Mesendoderm (in vitro differentiated cells): ENCODE measurements around the gene GALNT9.

Source experiments
- DNase-seq: peaks from one replicate; pipeline ENCODE4 v3.0.0; 2013
- H2AK5ac ChIP-seq: 2 replicates; pipeline ENCODE4 v1.6.1; 2013; ENCODE audit warnings: low read length, inconsistent platforms
- H2BK120ac ChIP-seq: 2 replicates; pipeline ENCODE4 v1.6.1; 2013; ENCODE audit warnings: low read depth, mild to moderate bottlenecking, low read length, moderate library complexity, mixed read lengths
- H2BK15ac ChIP-seq: replicated peaks from 2 replicates; pipeline ENCODE4 v1.6.1; 2013; ENCODE audit warnings: low read depth, mild to moderate bottlenecking, moderate library complexity
- H2BK5ac ChIP-seq: 2 replicates; pipeline ENCODE4 v1.6.1; 2013; ENCODE audit warnings: low read length, inconsistent platforms
- H3K18ac ChIP-seq: 2 replicates; pipeline ENCODE4 v1.6.1; 2013; ENCODE audit warnings: mild to moderate bottlenecking, low read length, mixed read lengths
- H3K23ac ChIP-seq: one replicate; pipeline ENCODE4 v1.6.1; 2013; ENCODE audit warnings: low read length
- H3K27ac ChIP-seq: 2 replicates; pipeline ENCODE4 v1.5.1; 2013; ENCODE audit warnings: low read depth, mild to moderate bottlenecking, inconsistent platforms, low read length, moderate library complexity
- H3K27me3 ChIP-seq: 2 replicates; pipeline ENCODE4 v1.6.1; 2013; ENCODE audit warnings: low read length, control low read depth, mild to moderate bottlenecking, inconsistent platforms; ENCODE audit not compliant: insufficient read depth, poor library complexity
- H3K36me3 ChIP-seq: 2 replicates; pipeline ENCODE4 v1.6.1; 2013; ENCODE audit warnings: low read length, inconsistent platforms; ENCODE audit not compliant: control insufficient read depth, insufficient read depth
- H3K4ac ChIP-seq: one replicate; pipeline ENCODE4 v1.6.1; 2013; ENCODE audit warnings: low read depth, mild to moderate bottlenecking, low read length, moderate library complexity
- H3K4me1 ChIP-seq: 2 replicates; pipeline ENCODE4 v1.6.1; 2013; ENCODE audit warnings: low read depth, low read length, inconsistent platforms; ENCODE audit not compliant: control insufficient read depth
- H3K4me2 ChIP-seq: 2 replicates; pipeline ENCODE4 v1.6.1; 2013; ENCODE audit warnings: low read length
- H3K4me3 ChIP-seq: 2 replicates; pipeline ENCODE4 v1.5.1; 2013; ENCODE audit warnings: mild to moderate bottlenecking, low read length
- H3K56ac ChIP-seq: one replicate; pipeline ENCODE4 v1.6.1; 2013; ENCODE audit warnings: low read length
- H3K79me1 ChIP-seq: 2 replicates; pipeline ENCODE4 v1.6.1; 2013; ENCODE audit warnings: low read length, inconsistent platforms
- H3K79me2 ChIP-seq: 2 replicates; pipeline ENCODE4 v1.6.1; 2013; ENCODE audit warnings: mild to moderate bottlenecking, low read length; ENCODE audit not compliant: control insufficient read depth, insufficient read depth
- H3K9ac ChIP-seq: 2 replicates; pipeline ENCODE4 v1.6.1; 2013; ENCODE audit warnings: low read length, inconsistent platforms
- H4K5ac ChIP-seq: one replicate; pipeline ENCODE4 v1.6.1; 2013; ENCODE audit warnings: low read length
- H4K8ac ChIP-seq: one replicate; pipeline ENCODE4 v1.6.1; 2013; ENCODE audit warnings: low read depth, mild to moderate bottlenecking, control low read depth, low read length, moderate library complexity
- WGBS: extraction: QIAGEN DNeasy Blood & Tissue Kit; methylation state at CpG from one replicate; pipeline ENCODE4 v1.1.7; 2013; ENCODE audit warnings: low lambda C conversion rate, missing lambda C conversion rate; ENCODE audit not compliant: insufficient coverage; ENCODE audit errors: extremely low coverage; 5-methylcytosine and 5-hydroxymethylcytosine counted together

Gene GALNT9

DNA sequence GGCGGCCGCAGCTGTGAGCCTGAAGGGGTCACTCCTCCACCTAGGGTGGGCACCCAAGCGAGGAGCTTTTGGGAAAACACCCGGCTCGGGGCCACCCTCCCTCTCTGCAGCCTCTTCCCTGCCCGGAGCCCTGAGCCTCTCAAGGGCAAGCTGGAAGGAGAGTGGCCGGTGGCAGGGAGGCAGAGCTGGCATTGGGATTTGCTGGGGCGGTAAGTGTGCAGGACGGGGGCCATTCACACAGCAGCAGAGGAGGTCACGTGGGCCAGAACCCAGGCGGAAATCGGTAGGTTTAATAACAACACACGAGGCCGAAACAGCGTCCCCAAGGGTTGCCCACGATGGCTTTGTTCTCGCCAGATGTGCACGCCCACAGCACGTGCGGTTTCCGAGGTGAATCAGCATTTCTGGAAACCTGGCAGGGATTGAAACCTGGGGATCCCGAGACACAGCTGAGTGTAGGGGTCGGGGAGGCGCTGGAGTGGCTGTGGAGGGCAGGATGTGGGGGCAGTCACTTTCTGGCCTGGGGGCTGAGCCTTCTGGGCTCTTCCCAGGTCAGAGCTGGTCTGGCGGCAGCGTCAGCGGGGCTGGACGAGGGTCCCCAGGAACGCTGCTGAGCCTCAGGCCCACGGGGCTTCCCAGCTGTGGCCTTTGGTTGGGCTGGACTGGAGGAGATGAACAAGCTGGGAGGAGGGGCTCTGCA, 161.6 kb downstream of the GALNT9 start:
- H3K56ac ChIP-seq = no peak overlapping the region
- no peaks in the 10 kb centered on the region for H3K36me3 ChIP-seq
- no peak overlapping the region for H3K18ac ChIP-seq
- H2AK5ac ChIP-seq = no peak overlapping the region
- H2BK5ac ChIP-seq = no peak overlapping the region
- no CpG with 5 or more reads among the region's 30 CpGs for WGBS
- no peaks in the 10 kb centered on the region for H3K79me1 ChIP-seq
- H4K5ac ChIP-seq = no peak overlapping the region
- no peak overlapping the region for H3K23ac ChIP-seq
- H4K8ac ChIP-seq = no peak overlapping the region
- H3K9ac ChIP-seq = no peak overlapping the region
- no peak overlapping the region for H3K4me2 ChIP-seq
- H2BK120ac ChIP-seq = no peak overlapping the region
- no peak overlapping the region for H3K27ac ChIP-seq
- no peaks in the 10 kb centered on the region for H3K27me3 ChIP-seq
- no peak overlapping the region for H2BK15ac ChIP-seq
- no peak overlapping the region for H3K4ac ChIP-seq
- no peak overlapping the region for H3K4me3 ChIP-seq
- DNase-seq = no peak
- no peaks in the 10 kb centered on the region for H3K79me2 ChIP-seq
- no peaks in the 10 kb centered on the region for H3K4me1 ChIP-seq

GRCh38 chr12:132166801-132167591, 162.4 kb downstream of the GALNT9 start:
- no peak overlapping the region for H3K27ac ChIP-seq
- no peak overlapping the region for H3K9ac ChIP-seq
- H3K18ac ChIP-seq = no peak overlapping the region
- H3K4me3 ChIP-seq = no peak overlapping the region
- no peak for DNase-seq
- no peak overlapping the region for H4K8ac ChIP-seq
- H2BK120ac ChIP-seq = no peak overlapping the region
- H3K79me2 ChIP-seq = no peaks in the 10 kb centered on the region
- no peak overlapping the region for H4K5ac ChIP-seq
- H3K23ac ChIP-seq = no peak overlapping the region
- 100% methylated on average over 2 of the region's 10 CpGs for WGBS
- H2BK15ac ChIP-seq = no peak overlapping the region
- no peak overlapping the region for H3K4ac ChIP-seq
- no peak overlapping the region for H2AK5ac ChIP-seq
- H3K79me1 ChIP-seq = no peaks in the 10 kb centered on the region
- H2BK5ac ChIP-seq = no peak overlapping the region
- no peaks in the 10 kb centered on the region for H3K27me3 ChIP-seq
- no peak overlapping the region for H3K4me2 ChIP-seq
- no peak overlapping the region for H3K56ac ChIP-seq
- H3K4me1 ChIP-seq = no peaks in the 10 kb centered on the region
- H3K36me3 ChIP-seq = no peaks in the 10 kb centered on the region

DNA sequence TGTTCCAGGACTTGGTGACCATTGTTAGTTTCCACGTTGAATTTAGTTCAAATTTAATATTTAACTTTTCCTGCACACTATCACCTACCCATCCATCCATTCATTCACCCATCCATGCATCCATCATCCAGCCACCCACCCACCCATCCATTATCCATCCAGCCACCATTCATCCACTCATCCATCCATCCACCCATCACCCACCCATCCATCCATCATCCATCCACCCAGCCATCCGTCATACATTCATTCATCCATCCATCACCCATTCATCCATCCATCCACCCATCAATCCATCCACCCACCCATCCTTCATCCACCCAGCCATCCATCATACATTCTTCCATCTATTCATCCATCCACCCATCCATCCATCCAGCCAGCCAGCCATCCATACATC, 163.3 kb downstream of the GALNT9 start:
- H2AK5ac ChIP-seq = no peak overlapping the region
- no peak overlapping the region for H4K5ac ChIP-seq
- H3K18ac ChIP-seq = no peak overlapping the region
- no peak for DNase-seq
- no peak overlapping the region for H3K27ac ChIP-seq
- no peaks in the 10 kb centered on the region for H3K27me3 ChIP-seq
- no peak overlapping the region for H4K8ac ChIP-seq
- WGBS = 100% methylated on average over 1 of the region's 2 CpGs
- no peaks in the 10 kb centered on the region for H3K4me1 ChIP-seq
- no peak overlapping the region for H2BK15ac ChIP-seq
- no peak overlapping the region for H3K4me2 ChIP-seq
- H3K36me3 ChIP-seq = no peaks in the 10 kb centered on the region
- no peak overlapping the region for H3K4ac ChIP-seq
- H3K56ac ChIP-seq = no peak overlapping the region
- H3K9ac ChIP-seq = no peak overlapping the region
- H3K79me2 ChIP-seq = no peaks in the 10 kb centered on the region
- H3K79me1 ChIP-seq = no peaks in the 10 kb centered on the region
- H3K4me3 ChIP-seq = no peak overlapping the region
- H3K23ac ChIP-seq = no peak overlapping the region
- no peak overlapping the region for H2BK5ac ChIP-seq
- H2BK120ac ChIP-seq = no peak overlapping the region

DNA sequence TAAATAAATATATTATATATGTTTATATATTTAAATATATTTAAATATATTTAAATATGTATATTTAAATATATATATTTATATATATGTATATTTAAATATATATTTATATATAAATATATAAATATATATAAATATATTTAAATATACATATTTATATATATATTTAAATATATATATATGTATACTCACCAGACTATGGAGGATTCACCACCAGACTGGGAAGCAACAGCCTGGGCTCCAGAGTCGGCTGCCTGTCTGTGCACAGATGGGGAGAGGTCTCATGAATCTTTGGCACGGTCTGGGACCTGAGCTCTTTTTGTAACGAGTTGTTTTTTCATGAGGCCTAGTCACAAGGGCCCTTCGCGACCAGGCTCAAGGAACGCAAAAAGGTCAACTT, 163.8 kb downstream of the GALNT9 start:
- H2BK120ac ChIP-seq = no peak overlapping the region
- no peak overlapping the region for H4K5ac ChIP-seq
- H3K23ac ChIP-seq = no peak overlapping the region
- no peaks in the 10 kb centered on the region for H3K79me2 ChIP-seq
- H3K4ac ChIP-seq = no peak overlapping the region
- H3K4me3 ChIP-seq = no peak overlapping the region
- H3K27me3 ChIP-seq = no peaks in the 10 kb centered on the region
- H3K79me1 ChIP-seq = no peaks in the 10 kb centered on the region
- H3K36me3 ChIP-seq = no peaks in the 10 kb centered on the region
- H3K9ac ChIP-seq = no peak overlapping the region
- H3K18ac ChIP-seq = no peak overlapping the region
- H2AK5ac ChIP-seq = no peak overlapping the region
- no peak overlapping the region for H2BK15ac ChIP-seq
- H3K4me1 ChIP-seq = no peaks in the 10 kb centered on the region
- no peak overlapping the region for H4K8ac ChIP-seq
- DNase-seq = no peak
- no CpG with 5 or more reads among the region's 6 CpGs for WGBS
- H3K27ac ChIP-seq = no peak overlapping the region
- no peak overlapping the region for H2BK5ac ChIP-seq
- H3K4me2 ChIP-seq = no peak overlapping the region
- no peak overlapping the region for H3K56ac ChIP-seq

GRCh38 chr12:132164426-132164825, 165.0 kb downstream of the GALNT9 start:
- no peak overlapping the region for H3K23ac ChIP-seq
- no peak overlapping the region for H3K18ac ChIP-seq
- no peak overlapping the region for H2BK5ac ChIP-seq
- DNase-seq = no peak
- no peak overlapping the region for H2BK15ac ChIP-seq
- H3K27me3 ChIP-seq = no peaks in the 10 kb centered on the region
- H2BK120ac ChIP-seq = no peak overlapping the region
- no peaks in the 10 kb centered on the region for H3K36me3 ChIP-seq
- no peaks in the 10 kb centered on the region for H3K79me2 ChIP-seq
- H3K56ac ChIP-seq = no peak overlapping the region
- H2AK5ac ChIP-seq = no peak overlapping the region
- H4K8ac ChIP-seq = no peak overlapping the region
- no CpG with 5 or more reads among the region's 7 CpGs for WGBS
- H3K4me3 ChIP-seq = no peak overlapping the region
- no peak overlapping the region for H3K27ac ChIP-seq
- no peak overlapping the region for H3K4ac ChIP-seq
- no peaks in the 10 kb centered on the region for H3K79me1 ChIP-seq
- H3K9ac ChIP-seq = no peak overlapping the region
- H3K4me2 ChIP-seq = no peak overlapping the region
- H4K5ac ChIP-seq = no peak overlapping the region
- no peaks in the 10 kb centered on the region for H3K4me1 ChIP-seq
